SU-DHL-6 (cell line): ENCODE measurements around the gene CBR4.

ENCODE experiments used
- EZH2phosphoT487 ChIP-seq: fragments of 200-600 bp; sonication (generic), shearing (Covaris generic); conservative IDR thresholded peaks from 2 replicates; pipeline ENCODE4 v1.6.1; 2018; ENCODE audit warnings: mild to moderate bottlenecking, antibody characterized with exemption, low read length, moderate library complexity, mixed read lengths
- TF ChIP-seq, protein P1 (sequence below): fragments of 200-600 bp; sonication (generic); IDR thresholded peaks from one replicate; pipeline ENCODE4 v1.5.1; 2017; ENCODE audit warnings: antibody characterized with exemption, mild to moderate bottlenecking, low read length, moderate library complexity; ENCODE audit not compliant: insufficient read depth, poor library complexity, severe bottlenecking

DNA sequence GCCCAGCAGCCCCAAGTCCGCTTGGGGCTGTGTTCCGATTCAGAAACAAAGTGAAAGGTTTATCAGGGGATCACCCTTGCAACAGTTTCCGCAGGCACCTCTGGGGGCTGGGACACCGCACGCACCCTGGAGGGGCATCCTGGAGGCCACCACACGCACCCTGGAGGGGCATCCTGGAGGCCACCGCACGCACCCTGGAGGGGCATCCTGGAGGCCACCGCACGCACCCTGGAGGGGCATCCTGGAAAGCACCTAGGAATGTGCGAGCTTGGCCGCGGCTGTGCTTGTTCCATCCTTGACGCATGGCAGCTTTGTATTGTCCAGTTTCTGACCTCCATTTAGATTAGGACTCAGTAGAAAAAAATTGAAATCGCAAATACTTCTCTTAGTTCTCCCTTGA lies 21.3 kb upstream of the CBR4 start:
- TF ChIP-seq, protein P1, sequence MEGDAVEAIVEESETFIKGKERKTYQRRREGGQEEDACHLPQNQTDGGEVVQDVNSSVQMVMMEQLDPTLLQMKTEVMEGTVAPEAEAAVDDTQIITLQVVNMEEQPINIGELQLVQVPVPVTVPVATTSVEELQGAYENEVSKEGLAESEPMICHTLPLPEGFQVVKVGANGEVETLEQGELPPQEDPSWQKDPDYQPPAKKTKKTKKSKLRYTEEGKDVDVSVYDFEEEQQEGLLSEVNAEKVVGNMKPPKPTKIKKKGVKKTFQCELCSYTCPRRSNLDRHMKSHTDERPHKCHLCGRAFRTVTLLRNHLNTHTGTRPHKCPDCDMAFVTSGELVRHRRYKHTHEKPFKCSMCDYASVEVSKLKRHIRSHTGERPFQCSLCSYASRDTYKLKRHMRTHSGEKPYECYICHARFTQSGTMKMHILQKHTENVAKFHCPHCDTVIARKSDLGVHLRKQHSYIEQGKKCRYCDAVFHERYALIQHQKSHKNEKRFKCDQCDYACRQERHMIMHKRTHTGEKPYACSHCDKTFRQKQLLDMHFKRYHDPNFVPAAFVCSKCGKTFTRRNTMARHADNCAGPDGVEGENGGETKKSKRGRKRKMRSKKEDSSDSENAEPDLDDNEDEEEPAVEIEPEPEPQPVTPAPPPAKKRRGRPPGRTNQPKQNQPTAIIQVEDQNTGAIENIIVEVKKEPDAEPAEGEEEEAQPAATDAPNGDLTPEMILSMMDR, result no peak
- no peak for TF ChIP-seq EZH2phosphoT487
